Measurements from ENCODE around the gene UBQLN4. TPM values are rescaled to one million over a fixed set of nuclear protein-coding genes. Genes with fewer than 3 reads are reported as not detected.

UBQLN4 gene
- total and polyA plus RNA-seq, 9 of the 15 experiments (the other 6 are each of a cell fraction or from before 2014, with no cell fraction given) = 13.5 to 65.5 (median 37.0) TPM

DNA sequence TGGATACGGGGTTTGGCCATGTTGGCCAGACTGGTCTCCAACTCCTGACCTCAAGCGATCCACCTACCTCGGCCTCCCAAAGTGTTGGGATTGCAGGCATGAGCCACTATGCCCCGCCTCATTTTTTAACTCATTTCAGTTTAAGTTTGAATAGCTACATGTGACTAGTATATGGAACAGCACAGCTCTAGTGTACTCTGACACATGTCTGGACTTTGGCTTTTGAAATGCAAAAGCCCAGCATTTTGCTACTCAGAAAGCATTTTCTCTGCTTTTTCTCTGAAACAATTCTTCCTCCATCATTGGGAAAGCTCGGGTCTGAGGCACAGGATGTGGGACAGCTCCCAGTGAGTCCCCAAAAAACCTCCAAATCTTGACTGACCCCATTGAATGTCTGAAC, 28.8 kb downstream of the UBQLN4 start (continued):
- TF ChIP-seq, protein P1, sequence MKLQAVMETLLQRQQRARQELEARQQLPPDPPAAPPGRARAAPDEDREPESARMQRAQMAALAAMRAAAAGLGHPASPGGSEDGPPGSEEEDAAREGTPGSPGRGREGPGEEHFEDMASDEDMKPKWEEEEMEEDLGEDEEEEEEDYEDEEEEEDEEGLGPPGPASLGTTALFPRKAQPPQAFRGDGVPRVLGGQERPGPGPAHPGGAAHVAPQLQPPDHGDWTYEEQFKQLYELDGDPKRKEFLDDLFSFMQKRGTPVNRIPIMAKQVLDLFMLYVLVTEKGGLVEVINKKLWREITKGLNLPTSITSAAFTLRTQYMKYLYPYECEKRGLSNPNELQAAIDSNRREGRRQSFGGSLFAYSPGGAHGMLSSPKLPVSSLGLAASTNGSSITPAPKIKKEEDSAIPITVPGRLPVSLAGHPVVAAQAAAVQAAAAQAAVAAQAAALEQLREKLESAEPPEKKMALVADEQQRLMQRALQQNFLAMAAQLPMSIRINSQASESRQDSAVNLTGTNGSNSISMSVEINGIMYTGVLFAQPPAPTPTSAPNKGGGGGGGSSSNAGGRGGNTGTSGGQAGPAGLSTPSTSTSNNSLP (IDR thresholded peaks at IDR 0.05; ENCODE audit: borderline replicate concordance, low read depth, low read length) = no peak
- TF ChIP-seq SMARCB1 (IDR thresholded peaks at IDR 0.05; ENCODE audit: insufficient read length, low read depth) (no peak), ZFX (CRISPR knock-in tag; IDR thresholded peaks at IDR 0.05) (no peak), ZKSCAN8 (CRISPR knock-in tag; IDR thresholded peaks at IDR 0.05) (no peak)

DNA sequence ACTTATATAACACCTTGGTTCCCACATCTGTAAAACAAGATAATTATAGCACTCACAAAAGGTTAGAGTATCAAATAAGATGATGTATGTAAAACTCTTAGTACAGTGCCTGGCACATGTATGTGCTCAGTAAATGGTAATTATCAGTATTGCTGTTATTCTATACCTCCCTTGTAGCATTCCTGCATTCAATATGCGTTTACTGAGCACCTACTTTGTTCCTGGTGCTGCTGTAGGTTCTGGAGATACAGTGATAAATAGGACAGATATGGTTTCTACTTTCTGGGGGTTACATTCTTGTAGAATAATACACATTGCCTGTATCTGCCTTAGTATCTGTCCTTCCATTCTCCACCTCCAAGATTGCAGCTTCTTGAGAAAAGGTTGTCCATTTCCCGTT, 31.6 kb downstream of the UBQLN4 start:
- H3K36me3 ChIP-seq (ENCODE audit: control insufficient read depth, insufficient read depth, low read length) = peaks cover 27% of the 10 kb centered on the region; the same call in 2 of the 3 replicates
- POLR2A ChIA-PET = interaction anchor here (0.8 to 1.6 kb wide), 5 partner anchors 8 to 88 kb away, joined by 3 to 10 read pairs (median 3); partner anchors contain the start of gene KHDC4
- FAIRE-seq = no peak
- H2AFZ ChIP-seq (ENCODE audit: low read depth, low read length) = peak overlapping the region; percentile 34
- H4K20me1 ChIP-seq (replicated peaks; ENCODE audit: control insufficient read depth, insufficient read depth, low read length) = no peaks in the 10 kb centered on the region
- H3K27ac ChIP-seq (ENCODE audit: extremely low read depth, low read depth, low read length) = no peak overlapping the region
- intact Hi-C loops (cut with micrococcal nuclease) = no loop called here
- H3K4me3 ChIP-seq = no peak overlapping the region
- CTCF ChIA-PET (ENCODE audit: low intra/inter-chr PET ratio) = no interaction called here
- no TSS peak for BruUV-seq (replicated peaks)
- in situ Hi-C loops (cut with MboI) = no loop called here
- no peak for DNase-seq (ENCODE audit: extremely low read depth in 1 of 4, low spot score in 3 of 4)
- H3K4me2 ChIP-seq (ENCODE audit: insufficient read depth, low read length) = no peak overlapping the region
- H3K27me3 ChIP-seq (ENCODE audit: control insufficient read depth in 2 of 2, insufficient read depth in 2 of 2, low read length in 2 of 2) = no peaks in the 10 kb centered on the region
- peaks cover 11% of the 10 kb centered on the region in 2 experiments; a peak in 4 of 5 replicates for H3K4me1 ChIP-seq (replicated peaks in 1 of 2; ENCODE audit: control insufficient read depth in 2 of 2, insufficient read depth in 2 of 2, low read length in 2 of 2)
- no peak for ATAC-seq
- H3K79me2 ChIP-seq (ENCODE audit: control insufficient read depth, insufficient read depth, low read length) = peaks cover 26% of the 10 kb centered on the region
- H3K9me3 ChIP-seq (replicated peaks; ENCODE audit: control insufficient read depth, insufficient read depth, low read depth, low read length) = no peaks in the 10 kb centered on the region
- 85% methylated on average over 2 of the region's 2 CpGs for WGBS (ENCODE audit: insufficient coverage, low coverage, missing lambda C conversion rate)
- H3K9ac ChIP-seq (ENCODE audit: insufficient read depth in 1 of 2, low read depth in 2 of 2, low read length in 2 of 2) = no peak overlapping the region
- no peaks in the 10 kb centered on the region for H3K9me1 ChIP-seq (ENCODE audit: control insufficient read depth, insufficient read depth, low read length)
- TF ChIP-seq PHF20 (IDR thresholded peaks at IDR 0.05; ENCODE audit: partially characterized antibody) = no peak
- TF ChIP-seq, protein P2, sequence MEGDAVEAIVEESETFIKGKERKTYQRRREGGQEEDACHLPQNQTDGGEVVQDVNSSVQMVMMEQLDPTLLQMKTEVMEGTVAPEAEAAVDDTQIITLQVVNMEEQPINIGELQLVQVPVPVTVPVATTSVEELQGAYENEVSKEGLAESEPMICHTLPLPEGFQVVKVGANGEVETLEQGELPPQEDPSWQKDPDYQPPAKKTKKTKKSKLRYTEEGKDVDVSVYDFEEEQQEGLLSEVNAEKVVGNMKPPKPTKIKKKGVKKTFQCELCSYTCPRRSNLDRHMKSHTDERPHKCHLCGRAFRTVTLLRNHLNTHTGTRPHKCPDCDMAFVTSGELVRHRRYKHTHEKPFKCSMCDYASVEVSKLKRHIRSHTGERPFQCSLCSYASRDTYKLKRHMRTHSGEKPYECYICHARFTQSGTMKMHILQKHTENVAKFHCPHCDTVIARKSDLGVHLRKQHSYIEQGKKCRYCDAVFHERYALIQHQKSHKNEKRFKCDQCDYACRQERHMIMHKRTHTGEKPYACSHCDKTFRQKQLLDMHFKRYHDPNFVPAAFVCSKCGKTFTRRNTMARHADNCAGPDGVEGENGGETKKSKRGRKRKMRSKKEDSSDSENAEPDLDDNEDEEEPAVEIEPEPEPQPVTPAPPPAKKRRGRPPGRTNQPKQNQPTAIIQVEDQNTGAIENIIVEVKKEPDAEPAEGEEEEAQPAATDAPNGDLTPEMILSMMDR (IDR thresholded peaks at IDR 0.05 in 2 of 3, conservative IDR thresholded peaks at IDR 0.05 in 1 of 3; ENCODE audit: insufficient read depth in 2 of 3, low read depth in 1 of 3, low read length in 3 of 3) = no peak
- peak; percentile 74 for TF ChIP-seq RBM25 (IDR thresholded peaks at IDR 0.05; ENCODE audit: low read depth, low read length, severe bottlenecking)
- TF ChIP-seq, protein P3, sequence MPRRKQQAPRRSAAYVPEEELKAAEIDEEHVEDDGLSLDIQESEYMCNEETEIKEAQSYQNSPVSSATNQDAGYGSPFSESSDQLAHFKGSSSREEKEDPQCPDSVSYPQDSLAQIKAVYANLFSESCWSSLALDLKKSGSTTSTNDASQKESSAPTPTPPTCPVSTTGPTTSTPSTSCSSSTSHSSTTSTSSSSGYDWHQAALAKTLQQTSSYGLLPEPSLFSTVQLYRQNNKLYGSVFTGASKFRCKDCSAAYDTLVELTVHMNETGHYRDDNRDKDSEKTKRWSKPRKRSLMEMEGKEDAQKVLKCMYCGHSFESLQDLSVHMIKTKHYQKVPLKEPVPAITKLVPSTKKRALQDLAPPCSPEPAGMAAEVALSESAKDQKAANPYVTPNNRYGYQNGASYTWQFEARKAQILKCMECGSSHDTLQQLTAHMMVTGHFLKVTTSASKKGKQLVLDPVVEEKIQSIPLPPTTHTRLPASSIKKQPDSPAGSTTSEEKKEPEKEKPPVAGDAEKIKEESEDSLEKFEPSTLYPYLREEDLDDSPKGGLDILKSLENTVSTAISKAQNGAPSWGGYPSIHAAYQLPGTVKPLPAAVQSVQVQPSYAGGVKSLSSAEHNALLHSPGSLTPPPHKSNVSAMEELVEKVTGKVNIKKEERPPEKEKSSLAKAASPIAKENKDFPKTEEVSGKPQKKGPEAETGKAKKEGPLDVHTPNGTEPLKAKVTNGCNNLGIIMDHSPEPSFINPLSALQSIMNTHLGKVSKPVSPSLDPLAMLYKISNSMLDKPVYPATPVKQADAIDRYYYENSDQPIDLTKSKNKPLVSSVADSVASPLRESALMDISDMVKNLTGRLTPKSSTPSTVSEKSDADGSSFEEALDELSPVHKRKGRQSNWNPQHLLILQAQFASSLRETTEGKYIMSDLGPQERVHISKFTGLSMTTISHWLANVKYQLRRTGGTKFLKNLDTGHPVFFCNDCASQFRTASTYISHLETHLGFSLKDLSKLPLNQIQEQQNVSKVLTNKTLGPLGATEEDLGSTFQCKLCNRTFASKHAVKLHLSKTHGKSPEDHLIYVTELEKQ (CRISPR knock-in tag; IDR thresholded peaks at IDR 0.05) = no peak
- TF ChIP-seq SMC3 (conservative IDR thresholded peaks at IDR 0.05; ENCODE audit: insufficient read depth, low read depth, low read length) = no peak
- TF ChIP-seq, protein P4, sequence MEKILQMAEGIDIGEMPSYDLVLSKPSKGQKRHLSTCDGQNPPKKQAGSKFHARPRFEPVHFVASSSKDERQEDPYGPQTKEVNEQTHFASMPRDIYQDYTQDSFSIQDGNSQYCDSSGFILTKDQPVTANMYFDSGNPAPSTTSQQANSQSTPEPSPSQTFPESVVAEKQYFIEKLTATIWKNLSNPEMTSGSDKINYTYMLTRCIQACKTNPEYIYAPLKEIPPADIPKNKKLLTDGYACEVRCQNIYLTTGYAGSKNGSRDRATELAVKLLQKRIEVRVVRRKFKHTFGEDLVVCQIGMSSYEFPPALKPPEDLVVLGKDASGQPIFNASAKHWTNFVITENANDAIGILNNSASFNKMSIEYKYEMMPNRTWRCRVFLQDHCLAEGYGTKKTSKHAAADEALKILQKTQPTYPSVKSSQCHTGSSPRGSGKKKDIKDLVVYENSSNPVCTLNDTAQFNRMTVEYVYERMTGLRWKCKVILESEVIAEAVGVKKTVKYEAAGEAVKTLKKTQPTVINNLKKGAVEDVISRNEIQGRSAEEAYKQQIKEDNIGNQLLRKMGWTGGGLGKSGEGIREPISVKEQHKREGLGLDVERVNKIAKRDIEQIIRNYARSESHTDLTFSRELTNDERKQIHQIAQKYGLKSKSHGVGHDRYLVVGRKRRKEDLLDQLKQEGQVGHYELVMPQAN (IDR thresholded peaks at IDR 0.05; ENCODE audit: borderline replicate concordance) = no peak
- TF ChIP-seq ZNF766 (CRISPR knock-in tag; conservative IDR thresholded peaks at IDR 0.05) = no peak
